NCI-H226 (cell line): ENCODE results near the gene CEP70.
A peak's percentile ranks its signal among the peaks of the same experiment; 100 is the strongest.
"Not testable (repeated sequence)": the region's sequence is repeated elsewhere in the genome, so short reads cannot be mapped to it uniquely, and the experiment has no call there.

Experiments
- DNase-seq: peaks from one replicate; pipeline ENCODE4 v3.0.0-alpha.2; 2015

Gene CEP70

GRCh38 chr3:138594150-138594934 is at the start of gene CEP70:
Gene CEP70 (minus strand): TSS chr3:138594260. CDS start chr3:138572927, 21,333 bp downstream.
- peak; percentile 97 for DNase-seq

- no peak for DNase-seq
Observed at GRCh38 chr3:138642927-138643253, 48.8 kb upstream of the CEP70 start.

- DNase-seq: no peak
Observed at GRCh38 chr3:138642226-138642926, 48.3 kb upstream of the CEP70 start.

- peak; percentile 3 for DNase-seq
Observed at GRCh38 chr3:138640537-138640936, 46.5 kb upstream of the CEP70 start.

- no peak for DNase-seq
Observed at GRCh38 chr3:138638641-138639040, 44.6 kb upstream of the CEP70 start.

- DNase-seq: no peak
Observed at GRCh38 chr3:138629526-138629925, 35.5 kb upstream of the CEP70 start.

- DNase-seq: peak; percentile 82
Observed at GRCh38 chr3:138625707-138626365, 31.8 kb upstream of the CEP70 start.

GRCh38 chr3:138624518-138624917 is 30.5 kb upstream of the CEP70 start:
- DNase-seq: no peak

GRCh38 chr3:138620431-138620830 is 26.4 kb upstream of the CEP70 start:
- DNase-seq: no peak

- no peak for DNase-seq
Observed at GRCh38 chr3:138615462-138615861, 21.4 kb upstream of the CEP70 start.

- DNase-seq: no peak
Observed at GRCh38 chr3:138609898-138610266, 15.8 kb upstream of the CEP70 start.

GRCh38 chr3:138608322-138609135 is 14.5 kb upstream of the CEP70 start, which contains the start of gene FAIM:
Gene FAIM (plus strand): TSS chr3:138608771. CDS start chr3:138619727, 10,956 bp downstream.
- peak; percentile 25 for DNase-seq

GRCh38 chr3:138604106-138604595 is 10.1 kb upstream of the CEP70 start:
- DNase-seq: not testable (repeated sequence)

GRCh38 chr3:138601661-138602060 is 7.6 kb upstream of the CEP70 start:
- not testable (repeated sequence) for DNase-seq

- DNase-seq: no peak
Observed at GRCh38 chr3:138600100-138600745, 6.2 kb upstream of the CEP70 start.

GRCh38 chr3:138598534-138598933 is 4.5 kb upstream of the CEP70 start:
- DNase-seq: no peak

GRCh38 chr3:138597186-138597976 is 3.3 kb upstream of the CEP70 start:
- not testable (repeated sequence) for DNase-seq

GRCh38 chr3:138594935-138595610 is 1.0 kb upstream of the CEP70 start:
- no peak for DNase-seq

GRCh38 chr3:138593488-138594149 is 441 bp downstream of the CEP70 start:
- DNase-seq: no peak

- no peak for DNase-seq
Observed at GRCh38 chr3:138591392-138591791, 2.7 kb downstream of the CEP70 start.
